Skin of body (tissue), 2 donors: Measurements from ENCODE around the gene HSD17B13. TPM values are rescaled to one million over a fixed set of nuclear protein-coding genes. Genes with fewer than 3 reads are reported as not detected.
"Not testable (repeated sequence)": the region's sequence is repeated elsewhere in the genome, so short reads cannot be mapped to it uniquely, and the experiment has no call there.

Experiments used
- DNase-seq: peaks from one replicate; lab custom pipeline; 2025; lab: John Stamatoyannopoulos, UW
- total RNA-seq: library from RNA; depleted of rRNA; stranded (reverse); fragments of >200 nt; gene quantifications from one replicate; pipeline ENCODE4 v1.2.3, GENCODE V29; 2014

Gene HSD17B13, protein sequence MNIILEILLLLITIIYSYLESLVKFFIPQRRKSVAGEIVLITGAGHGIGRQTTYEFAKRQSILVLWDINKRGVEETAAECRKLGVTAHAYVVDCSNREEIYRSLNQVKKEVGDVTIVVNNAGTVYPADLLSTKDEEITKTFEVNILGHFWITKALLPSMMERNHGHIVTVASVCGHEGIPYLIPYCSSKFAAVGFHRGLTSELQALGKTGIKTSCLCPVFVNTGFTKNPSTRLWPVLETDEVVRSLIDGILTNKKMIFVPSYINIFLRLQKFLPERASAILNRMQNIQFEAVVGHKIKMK
- 0.20 TPM for total RNA-seq

DNA sequence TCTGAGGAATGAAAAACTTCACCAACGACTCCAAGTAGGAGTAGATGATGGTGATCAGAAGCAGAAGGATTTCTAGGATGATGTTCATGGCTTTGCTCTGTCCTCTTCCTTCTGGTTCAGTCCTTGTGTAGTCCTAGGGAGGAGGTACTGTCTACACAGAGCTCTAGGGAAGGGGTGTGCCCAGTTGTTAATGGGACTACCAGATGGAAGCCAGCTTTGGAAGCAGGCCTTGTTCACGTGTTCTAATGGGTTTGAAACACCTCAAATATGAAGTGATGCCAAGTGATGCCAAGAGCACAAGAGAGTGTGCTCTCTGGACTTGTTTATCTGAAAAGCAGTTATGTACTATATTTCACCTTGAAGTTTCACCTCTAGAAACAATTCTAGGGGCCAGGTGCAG lies at the start of gene HSD17B13:
Gene HSD17B13 (minus strand): TSS at position 129 of the 400 bp plus-strand sequence. CDS start 41 bp downstream, at position 88.
- DNase-seq: no peak

DNA sequence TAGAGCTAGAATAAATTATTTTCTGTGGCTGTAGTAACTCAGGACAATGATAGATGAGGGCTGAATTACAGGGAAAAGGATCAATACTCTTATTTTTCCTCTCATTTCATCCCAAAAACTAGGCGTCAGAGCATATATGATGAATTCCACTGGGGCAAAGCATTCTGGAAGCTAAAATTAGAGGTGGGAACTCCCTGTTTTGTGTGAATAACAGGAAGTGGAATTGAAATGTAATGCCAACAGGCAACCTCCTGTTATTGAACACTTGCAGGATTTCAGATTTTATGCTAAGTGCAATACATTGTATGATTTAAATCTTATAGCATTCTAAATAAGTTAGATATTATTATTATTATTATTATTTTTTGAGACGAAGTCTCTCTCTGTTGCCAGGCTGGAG lies 47.4 kb upstream of the HSD17B13 start:
- DNase-seq: no peak

DNA sequence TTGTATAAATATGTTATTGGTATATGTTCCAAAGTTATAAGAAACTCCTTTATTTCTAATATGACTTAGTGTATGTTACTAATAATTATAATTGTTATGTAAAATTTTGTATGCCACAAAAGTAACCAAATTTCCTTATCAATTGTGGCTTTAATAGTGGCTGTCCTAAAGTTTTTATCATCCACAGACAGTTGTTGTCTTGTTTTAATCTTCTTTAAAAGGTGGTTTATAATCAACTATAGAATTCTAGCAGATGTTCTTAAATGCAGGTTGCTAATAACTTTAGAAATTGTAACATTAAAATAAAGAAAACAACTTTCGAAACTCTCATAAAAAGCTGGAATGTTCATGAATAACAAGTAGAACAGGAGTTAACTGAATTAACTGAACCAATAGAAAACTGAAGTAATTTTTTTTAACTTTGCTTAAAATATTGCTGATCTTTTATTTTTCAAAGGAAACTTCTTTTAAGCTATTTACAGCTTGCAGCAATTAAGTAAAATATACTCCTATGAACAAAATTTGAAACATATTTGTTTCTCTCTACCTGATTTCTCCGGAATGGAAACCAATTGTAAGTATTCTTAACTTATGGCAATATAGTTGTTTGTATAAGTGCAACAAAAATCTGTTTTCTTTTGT lies 44.0 kb upstream of the HSD17B13 start:
- DNase-seq: no peak

DNA sequence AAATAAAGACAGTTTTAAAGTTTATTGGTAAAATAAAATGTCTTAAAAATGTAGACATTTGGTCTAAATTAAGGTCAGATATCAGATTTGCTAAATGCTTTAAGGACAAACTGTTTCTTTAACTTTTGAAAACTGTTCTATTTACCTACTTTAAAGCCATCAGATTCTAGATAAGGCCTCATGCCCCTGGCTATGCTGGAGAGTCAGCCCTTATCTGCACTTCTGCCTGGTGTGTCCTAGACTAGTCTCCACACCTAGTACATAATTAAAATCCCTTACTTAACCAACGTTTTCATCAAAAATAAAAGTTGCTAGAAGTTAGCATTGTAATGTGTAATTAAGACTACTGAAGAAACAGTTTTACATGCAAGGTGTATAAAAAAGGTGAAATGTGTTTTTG lies 42.7 kb upstream of the HSD17B13 start:
- DNase-seq: no peak

DNA sequence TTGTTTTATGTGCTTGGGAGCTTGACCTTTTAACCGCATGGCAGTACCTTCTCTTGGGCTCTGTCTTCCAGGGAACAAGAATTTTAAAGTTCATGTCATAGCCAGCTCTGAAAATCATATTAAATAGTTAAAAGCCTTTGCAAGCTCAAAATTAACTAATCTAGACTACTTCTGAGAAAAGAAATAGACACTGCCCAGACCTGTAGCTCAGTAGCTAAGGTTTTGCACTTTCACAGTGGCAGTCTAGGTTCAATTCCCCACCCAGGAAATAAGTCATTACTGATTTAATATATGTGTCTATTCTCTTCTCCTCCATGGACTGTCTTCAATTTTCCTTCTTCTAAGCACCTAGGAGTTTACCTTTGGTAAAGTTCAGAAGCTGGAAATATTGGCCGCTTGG lies 40.9 kb upstream of the HSD17B13 start:
- DNase-seq: no peak

DNA sequence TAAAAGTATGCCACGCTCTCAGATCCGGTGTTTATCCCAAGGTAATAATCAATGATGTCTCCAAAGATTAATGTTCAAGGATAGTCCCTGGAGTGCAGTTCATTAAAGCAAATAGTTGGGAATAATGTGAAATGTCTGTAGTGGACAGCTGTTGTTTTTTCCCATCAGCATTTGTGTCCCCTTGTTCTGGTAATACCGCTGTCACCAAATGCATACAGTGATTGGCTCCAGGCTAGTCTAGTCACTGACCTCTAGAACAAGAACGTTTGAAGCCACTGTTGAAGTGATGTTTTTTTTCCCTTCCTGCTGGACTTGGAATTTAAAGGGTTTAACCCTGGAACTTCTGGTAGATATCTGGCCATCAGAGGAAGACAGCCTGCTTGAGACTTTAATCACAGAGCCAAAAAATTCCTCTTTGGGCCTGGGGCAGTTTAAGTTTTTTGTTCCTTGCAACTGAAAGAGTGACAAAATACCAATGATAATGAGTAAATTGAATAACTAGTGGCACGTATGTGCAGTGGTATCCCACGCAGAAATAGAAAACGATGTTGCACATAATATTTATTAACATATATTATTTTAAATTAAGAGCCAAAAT lies 37.8 kb upstream of the HSD17B13 start:
- DNase-seq: no peak

DNA sequence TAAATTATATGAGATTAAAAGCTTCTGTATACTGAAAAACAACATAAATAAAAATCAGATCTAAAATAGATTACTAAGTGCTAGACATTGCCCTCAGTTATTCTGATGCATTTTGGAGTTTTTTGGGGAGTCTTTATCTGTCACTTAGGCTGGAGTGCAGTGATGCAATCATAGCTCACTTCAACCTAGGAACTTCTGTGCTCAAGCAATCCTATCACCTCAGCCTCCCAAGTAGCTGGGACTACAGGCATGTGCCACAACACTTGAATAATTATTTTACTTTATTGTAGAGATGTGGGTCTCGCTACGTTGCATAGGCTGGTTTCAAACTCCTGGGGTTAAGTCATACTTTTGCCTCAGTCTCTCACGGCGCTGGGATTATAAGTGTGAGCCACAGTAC lies 36.6 kb upstream of the HSD17B13 start:
- DNase-seq: no peak

DNA sequence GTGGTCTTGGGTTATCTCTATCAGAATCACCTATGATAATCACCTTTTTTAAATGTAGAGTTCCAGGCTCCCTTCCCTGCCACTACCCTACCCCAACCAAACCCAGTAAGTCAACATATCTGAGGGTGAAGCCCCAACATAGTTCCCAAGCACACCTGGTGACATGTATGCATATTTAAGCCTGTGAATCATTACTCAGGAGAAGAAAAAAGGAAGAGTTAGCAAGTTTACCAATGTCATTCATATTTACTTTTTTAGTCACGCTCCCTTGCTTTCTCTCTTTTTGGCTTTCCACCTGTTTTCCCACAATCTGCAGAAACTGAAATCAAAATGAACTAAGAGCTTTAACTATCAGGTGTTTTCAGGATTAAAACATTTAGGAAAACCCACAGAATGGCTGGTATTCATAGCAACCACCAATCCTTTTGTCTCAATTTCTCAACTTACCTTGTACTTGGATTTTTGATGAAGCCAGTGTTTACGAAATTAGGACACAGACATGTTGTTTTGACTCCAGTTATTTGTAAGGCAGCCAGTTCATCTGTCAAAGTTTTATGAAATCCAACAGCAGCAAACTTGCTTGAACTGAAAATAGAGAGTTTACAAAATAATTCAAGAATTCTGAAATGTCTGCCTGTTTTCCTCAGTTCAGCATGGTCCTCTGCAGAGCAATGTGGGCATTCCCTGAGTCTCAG lies 34.3 kb upstream of the HSD17B13 start:
- no peak for DNase-seq

DNA sequence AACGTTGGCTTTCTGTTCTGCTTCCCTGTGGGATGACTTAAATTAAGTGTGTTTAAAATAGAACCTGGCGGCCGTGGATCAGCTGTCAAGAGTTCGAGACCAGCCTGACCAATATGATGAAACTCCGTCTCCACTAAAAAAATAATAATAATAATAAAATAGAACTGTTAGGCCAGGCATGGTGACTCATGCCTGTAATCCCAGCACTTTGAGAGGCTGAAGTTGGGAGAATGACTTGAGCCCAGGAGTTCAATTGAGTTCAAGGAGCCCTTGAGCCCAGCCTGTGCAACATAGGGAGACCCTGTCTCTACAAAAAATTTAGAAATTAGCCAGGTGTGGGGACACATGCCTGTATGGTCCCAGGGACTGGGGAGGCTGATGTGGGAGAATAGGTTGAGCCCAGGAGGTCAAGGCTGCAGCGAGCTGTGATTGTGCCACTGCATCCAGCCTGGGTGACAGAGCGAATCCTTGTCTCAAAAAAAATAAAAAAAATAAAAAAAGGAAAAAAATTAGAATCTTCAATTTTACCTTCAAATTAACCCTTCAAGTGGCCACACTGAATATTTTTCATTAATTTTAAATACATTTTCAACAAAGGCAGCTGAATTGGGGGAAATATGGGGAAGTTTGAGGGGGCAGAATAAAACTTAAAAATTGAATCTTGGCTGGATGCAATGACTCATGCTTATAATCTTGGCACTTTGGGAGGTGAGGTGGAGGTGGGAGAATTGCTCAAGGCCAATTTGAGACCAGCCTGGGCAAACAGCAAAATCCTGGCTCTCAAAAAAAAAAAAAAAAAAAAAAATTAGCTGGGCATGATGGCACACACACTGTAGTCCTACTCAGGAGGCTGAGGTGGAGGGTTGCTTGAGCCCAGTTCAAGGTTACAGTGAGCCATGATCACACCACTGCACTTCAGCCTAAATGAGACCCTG lies 31.8 kb upstream of the HSD17B13 start:
- DNase-seq: no peak

DNA sequence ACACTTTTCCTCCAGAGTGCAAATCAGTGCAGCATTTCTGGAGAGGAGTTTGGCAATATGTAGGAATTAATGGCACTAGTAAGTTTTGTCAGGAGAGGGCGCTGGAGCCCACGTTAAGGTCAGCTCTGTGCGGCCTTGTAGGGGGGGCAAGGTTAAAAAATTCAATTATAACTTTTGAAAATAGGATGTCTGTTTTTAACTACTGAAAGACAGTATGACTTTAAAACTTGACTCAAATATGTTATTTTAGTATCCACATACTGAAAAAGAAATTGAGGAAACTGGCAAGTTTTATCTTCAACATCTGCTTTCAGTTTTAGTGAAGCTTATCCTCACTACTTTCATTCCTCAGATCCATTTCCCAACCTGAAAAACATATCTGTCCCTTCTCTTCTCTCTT lies 30.9 kb upstream of the HSD17B13 start:
- peak; percentile 42 for DNase-seq

DNA sequence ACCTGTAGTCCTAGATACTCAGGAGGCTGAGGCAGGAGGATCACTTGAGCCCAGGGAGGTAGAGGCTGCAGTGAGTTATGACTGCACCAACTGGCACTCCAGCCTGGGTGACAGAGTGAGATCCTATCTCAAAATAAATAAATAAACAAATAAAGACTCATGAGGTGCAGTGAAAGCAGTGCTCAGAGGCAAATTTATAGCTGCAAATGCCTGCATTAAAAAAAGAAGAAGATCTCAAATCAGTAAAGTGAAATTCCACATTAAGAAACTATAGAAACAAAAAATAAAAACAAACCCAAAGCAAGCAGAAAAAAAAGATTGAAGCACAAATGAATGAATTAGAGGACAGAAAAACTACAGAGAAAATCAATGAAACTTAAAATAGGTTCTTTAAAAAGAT lies 22.5 kb upstream of the HSD17B13 start:
- no peak for DNase-seq

DNA sequence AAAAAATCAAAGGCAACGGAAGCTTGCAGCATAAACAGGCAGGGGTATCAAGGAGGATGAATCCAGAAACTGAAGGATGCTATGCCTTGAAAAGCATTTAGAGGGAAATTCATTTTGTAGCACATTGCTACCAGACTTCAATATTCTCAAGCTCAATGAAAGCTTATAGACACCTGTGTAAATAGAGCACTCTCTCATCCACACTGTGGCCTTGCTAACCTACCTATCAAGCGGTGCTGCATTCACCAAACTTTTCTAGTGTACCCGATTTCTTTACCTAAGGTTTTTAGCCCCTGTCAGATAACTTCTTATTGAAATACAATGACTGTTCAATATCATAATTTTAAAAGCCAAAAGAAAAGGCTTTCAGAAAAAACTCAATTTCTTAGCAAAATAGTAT lies 20.2 kb upstream of the HSD17B13 start:
- DNase-seq: no peak

DNA sequence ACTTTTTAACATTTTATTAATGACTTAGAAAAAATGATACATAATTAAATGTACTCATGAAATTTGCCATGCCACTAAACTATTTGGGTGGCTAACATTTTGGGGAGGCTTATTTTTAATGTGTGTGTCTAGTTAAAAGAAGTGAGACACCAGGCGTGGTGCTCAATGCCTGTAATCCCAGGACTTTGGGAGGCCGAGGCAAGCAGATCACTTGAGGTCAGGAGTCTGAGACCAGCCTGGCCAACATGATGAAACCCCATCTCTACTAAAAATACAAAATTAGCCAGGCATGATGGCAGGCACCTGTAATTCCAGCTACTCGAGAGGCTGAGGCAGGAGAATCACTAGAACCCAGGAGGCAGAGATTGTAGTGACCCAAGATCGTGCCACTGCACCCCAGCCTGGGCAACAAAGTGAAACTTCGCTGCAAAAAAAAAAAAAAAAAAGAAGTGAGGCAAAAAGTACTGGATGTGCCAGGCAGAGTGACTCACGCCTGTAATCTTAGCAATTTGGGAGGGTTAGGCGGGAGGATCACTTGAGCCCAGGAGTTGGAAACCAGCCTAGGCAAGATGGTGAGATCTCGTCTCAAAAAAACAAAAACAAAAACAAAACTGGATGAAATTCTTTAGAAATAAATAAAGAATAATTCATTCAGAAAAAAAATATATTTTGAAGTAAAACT lies 19.4 kb upstream of the HSD17B13 start:
- DNase-seq: not testable (repeated sequence)

DNA sequence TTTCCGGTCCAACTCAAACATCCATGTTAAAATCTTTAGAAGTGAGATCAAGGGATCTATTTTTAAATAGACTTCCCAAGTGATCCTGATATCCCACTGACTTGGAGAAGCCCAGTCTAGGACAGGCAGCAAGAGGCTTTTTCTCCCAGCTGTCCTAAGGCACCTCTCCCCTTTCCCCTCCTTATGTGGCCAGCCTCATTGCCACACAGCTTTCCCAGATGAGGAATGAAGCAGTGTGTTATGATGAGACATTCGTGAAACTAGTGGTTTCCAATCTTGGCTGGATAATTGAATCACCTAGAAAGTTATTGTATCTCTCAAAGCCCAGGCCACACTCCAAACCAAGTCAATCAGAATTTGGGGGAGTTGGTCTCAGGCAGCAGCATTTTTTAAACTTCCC lies 16.8 kb upstream of the HSD17B13 start:
- no peak for DNase-seq

DNA sequence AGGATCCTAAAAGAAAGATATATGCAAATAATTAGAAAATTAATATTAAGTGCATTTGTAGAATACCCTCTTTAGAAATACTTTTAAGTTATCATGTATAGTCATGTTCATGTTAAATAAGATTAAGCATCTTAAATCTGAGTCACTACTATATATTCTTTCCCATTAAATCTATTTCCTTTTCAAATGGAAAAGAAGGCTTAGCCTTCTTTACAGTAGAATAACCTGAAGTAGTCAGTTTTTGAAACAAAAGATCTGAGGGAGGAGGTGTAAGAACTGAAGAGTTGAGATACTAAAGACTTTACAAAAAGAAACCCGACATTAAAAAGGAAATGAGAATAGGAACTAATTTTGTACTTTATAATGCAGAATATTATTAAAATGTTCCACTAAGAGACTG lies 14.7 kb upstream of the HSD17B13 start:
- no peak for DNase-seq

DNA sequence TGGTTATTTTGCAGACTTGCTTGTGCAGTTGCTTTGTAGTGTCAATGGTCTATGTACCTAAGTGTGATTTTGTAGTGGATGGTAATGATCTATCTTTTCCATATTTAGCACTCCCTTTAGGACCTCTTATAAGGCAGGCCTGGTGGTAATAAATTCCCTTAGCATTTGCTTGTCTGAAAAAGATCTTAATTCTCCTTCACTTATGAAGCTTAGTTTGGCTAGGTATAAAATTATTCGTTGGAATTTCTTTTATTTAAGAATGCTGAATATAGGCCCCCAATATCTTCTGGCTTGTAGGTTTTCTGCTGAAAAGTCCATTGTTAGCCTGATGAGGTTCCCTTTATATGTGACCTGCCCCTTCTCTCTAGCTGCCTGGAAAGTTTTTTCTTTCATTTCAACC lies 10.6 kb upstream of the HSD17B13 start:
- no peak for DNase-seq

DNA sequence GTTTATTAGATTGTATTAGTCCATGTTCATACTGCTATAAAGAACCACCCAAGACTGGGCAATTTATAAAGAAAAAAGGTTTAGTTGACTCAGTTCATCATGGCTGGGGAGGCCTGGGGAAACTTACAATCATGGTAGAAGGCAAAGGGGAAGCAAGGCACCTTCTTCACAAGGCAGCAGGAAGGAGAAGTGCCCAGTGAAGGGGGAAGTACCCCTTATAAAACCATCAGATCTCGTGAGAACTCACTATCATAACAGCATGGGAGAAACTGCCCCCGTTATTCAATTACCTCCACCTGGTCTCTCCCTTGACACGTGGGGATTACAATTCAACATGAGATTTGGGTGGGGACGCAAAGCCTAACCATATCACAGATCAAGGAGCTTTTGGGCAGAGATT lies 8.1 kb upstream of the HSD17B13 start:
- no peak for DNase-seq

DNA sequence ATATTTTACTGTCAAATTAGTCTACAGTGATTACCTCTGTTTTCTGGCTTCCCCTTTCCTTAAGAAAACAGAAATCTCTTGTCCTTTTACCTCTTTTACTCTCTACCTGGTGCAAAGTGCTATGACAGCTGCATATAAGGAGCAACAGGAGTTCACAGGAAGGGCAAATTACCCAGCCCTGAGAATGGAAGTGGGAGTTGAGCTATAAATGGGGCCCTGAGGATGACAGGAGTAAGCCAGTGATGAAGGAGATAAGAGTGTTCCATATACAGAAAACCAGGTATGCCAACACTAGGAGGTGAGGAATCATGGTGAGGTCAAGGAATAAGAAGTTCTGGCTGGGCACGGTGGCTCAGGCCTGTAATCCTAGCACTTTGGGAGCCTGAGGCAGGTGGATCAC lies 4.5 kb upstream of the HSD17B13 start:
- DNase-seq: no peak

DNA sequence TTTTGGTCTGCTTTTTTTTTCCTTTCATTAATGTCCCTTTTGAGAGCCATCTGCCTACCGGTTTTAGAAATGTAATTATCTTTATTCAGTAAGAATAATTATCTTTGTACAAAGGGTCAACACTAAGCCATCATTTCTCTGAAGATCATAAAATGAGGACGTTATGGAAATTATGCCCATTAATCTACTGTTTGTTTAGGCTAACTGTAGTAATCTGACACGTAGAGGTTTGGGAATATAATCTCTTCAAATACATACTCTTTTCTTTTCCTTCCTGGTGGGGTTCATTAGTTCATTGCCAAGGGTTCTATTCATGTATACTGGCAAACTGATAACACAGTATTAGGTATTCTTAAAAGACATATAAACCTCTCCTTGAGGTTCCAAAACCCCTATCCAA lies 3.8 kb upstream of the HSD17B13 start:
- no peak for DNase-seq

DNA sequence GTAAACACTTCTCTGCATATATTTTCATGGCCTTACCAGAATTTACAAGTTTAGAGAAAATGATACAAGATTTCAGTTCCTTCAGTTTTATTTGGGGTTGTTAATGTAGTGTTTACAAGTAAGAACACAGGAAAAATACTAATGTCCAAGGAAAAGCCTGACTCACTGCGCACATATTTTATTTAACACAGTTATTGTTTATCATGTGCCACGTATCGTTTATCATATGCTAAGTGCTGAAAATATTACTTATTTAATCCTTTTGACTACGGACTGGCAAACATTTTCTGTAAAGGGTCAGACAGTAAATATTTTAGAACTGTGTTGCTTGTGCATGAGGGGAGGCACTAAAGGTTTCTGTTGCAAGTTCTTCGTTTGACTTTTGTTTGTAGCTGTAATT lies 794 bp downstream of the HSD17B13 start:
- DNase-seq: no peak

DNA sequence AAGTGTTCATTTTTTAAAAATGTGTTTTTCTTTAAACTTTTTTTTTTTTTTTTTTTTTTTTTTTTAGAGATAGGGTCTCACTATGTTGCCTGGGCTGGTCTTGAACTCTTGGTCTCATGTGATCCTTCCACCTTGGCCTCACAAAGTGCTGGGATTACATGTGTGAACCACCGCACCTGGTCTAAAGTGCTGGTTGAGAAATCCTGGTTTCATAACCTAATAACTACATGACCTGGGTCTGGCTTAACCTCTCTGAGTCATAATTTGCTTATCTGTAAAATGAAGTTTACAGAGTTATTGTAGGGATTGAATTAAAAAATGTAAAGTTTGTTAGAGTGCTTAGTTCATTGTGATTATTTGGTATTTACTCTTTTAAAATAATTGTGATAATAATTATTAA lies 5.2 kb downstream of the HSD17B13 start:
- no peak for DNase-seq
